Colonic mucosa (tissue), 4 donors: Measurements from ENCODE around the gene ACSS3. TPM values are rescaled to one million over a fixed set of nuclear protein-coding genes. Genes with fewer than 3 reads are reported as not detected.

Experiments used
- DNase-seq: peaks from one replicate; pipeline ENCODE4 v3.0.0-alpha.2; 2020
- H3K27ac ChIP-seq: fragments of 200-600 bp; one replicate; pipeline ENCODE4 v1.8.0; 2021
- H3K27me3 ChIP-seq: fragments of 200-600 bp; one replicate; pipeline ENCODE4 v1.8.0; 2021
- H3K36me3 ChIP-seq: fragments of 200-600 bp; one replicate; pipeline ENCODE4 v1.8.0; 2021
- H3K4me1 ChIP-seq: fragments of 200-600 bp; one replicate; pipeline ENCODE4 v1.8.0; 2021; ENCODE audit warnings: mild to moderate bottlenecking
- H3K4me3 ChIP-seq: fragments of 200-600 bp; one replicate; pipeline ENCODE4 v1.8.0; 2021
- H3K9ac ChIP-seq, 2 donors: one replicate each; pipeline ENCODE4 v1.7.0; 2013; ENCODE audit warnings: control low read depth in 2 of 2, low read depth in 2 of 2, low read length in 2 of 2
- H3K9me3 ChIP-seq: fragments of 200-600 bp; one replicate; pipeline ENCODE4 v1.8.0; 2021
- intact Hi-C: fragments of 100-400 bp; cut with DNase I; formaldehyde crosslinking; loops from one replicate; pipeline ENCODE4 v1.14.1; 2022
- total RNA-seq, 2 donors: library from RNA; stranded (reverse); fragmentation: NEBNext Ultra II Directional in 1 of 2; extraction: Animal tissue kit (Norgen Biotek cat#: 25700) in 1 of 2; gene quantifications; one replicate each; pipeline ENCODE4 v1.2.1, GENCODE V29; 2021
- TF ChIP-seq, protein P1 (sequence below): fragments of 200-600 bp; IDR thresholded peaks from one replicate; pipeline ENCODE4 v1.8.0; 2022; ENCODE audit warnings: antibody characterized with exemption, mild to moderate bottlenecking
- donor health status: healthy.
- donor health status: DM: no; HTN: no; CAD: no.
- donor health status: DM: no; HTN: no; CAD: no.

Gene ACSS3
- total RNA-seq, 2 donors from 2014 or later, result 0.77 to 1.6 TPM

DNA sequence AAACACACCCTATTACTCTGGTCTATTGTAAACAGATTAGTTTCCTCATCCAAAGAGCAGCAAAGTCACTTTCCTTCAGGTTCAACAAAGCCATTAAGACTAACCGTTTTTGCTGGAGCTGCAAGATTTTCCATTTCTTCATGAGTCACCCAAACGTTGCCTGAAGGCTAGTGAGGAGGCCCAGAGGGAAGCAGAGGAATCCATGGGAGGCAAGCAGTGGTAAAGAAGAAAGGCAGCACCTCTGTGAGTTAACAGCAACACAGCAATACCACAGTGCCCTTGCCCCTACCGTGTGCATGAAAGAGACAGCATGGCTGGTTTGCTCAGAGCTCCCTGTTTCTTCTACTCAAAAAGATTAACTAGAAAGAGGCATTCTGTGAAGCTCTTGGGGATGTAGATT is 206.3 kb downstream of the ACSS3 start:
- Histone ChIP-seq H3K36me3 (no peaks in the 10 kb centered on the region), H3K27ac (no peak overlapping the region), H3K4me1 (no peaks in the 10 kb centered on the region), H3K9me3 (no peaks in the 10 kb centered on the region), H3K4me3 (no peak overlapping the region), H3K9ac (no peak overlapping the region), H3K27me3 (no peaks in the 10 kb centered on the region)
- TF ChIP-seq, protein P1, sequence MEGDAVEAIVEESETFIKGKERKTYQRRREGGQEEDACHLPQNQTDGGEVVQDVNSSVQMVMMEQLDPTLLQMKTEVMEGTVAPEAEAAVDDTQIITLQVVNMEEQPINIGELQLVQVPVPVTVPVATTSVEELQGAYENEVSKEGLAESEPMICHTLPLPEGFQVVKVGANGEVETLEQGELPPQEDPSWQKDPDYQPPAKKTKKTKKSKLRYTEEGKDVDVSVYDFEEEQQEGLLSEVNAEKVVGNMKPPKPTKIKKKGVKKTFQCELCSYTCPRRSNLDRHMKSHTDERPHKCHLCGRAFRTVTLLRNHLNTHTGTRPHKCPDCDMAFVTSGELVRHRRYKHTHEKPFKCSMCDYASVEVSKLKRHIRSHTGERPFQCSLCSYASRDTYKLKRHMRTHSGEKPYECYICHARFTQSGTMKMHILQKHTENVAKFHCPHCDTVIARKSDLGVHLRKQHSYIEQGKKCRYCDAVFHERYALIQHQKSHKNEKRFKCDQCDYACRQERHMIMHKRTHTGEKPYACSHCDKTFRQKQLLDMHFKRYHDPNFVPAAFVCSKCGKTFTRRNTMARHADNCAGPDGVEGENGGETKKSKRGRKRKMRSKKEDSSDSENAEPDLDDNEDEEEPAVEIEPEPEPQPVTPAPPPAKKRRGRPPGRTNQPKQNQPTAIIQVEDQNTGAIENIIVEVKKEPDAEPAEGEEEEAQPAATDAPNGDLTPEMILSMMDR, result no peak
- DNase-seq, result no peak
- intact Hi-C loops, result no loop called here

DNA sequence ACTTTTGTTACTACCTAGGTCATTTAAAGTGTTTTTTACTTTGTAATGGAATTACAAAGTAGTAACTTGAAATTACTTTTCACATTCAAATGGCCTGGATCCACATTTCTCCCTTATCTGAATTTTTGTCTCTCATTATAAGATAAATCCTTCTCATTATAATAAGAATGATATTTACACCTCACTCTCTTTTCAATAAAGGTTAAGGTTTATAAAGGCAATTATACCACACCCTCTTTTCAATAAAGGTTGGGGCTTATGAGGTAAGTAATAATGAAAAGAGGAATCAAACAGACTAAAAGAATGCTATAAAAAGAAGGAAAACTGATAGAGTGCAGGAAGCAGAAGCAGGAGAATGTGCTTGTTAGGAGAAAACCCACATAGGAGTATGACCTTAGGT is 210.8 kb downstream of the ACSS3 start:
- no peak overlapping the region for H3K9ac ChIP-seq
- intact Hi-C loops, result no loop called here
- TF ChIP-seq, protein P1, result no peak
- no peaks in the 10 kb centered on the region for H3K9me3 ChIP-seq
- no peaks in the 10 kb centered on the region for H3K36me3 ChIP-seq
- no peak for DNase-seq
- no peaks in the 10 kb centered on the region for H3K4me1 ChIP-seq
- no peaks in the 10 kb centered on the region for H3K27me3 ChIP-seq
- no peak overlapping the region for H3K27ac ChIP-seq
- H3K4me3 ChIP-seq, result no peak overlapping the region

DNA sequence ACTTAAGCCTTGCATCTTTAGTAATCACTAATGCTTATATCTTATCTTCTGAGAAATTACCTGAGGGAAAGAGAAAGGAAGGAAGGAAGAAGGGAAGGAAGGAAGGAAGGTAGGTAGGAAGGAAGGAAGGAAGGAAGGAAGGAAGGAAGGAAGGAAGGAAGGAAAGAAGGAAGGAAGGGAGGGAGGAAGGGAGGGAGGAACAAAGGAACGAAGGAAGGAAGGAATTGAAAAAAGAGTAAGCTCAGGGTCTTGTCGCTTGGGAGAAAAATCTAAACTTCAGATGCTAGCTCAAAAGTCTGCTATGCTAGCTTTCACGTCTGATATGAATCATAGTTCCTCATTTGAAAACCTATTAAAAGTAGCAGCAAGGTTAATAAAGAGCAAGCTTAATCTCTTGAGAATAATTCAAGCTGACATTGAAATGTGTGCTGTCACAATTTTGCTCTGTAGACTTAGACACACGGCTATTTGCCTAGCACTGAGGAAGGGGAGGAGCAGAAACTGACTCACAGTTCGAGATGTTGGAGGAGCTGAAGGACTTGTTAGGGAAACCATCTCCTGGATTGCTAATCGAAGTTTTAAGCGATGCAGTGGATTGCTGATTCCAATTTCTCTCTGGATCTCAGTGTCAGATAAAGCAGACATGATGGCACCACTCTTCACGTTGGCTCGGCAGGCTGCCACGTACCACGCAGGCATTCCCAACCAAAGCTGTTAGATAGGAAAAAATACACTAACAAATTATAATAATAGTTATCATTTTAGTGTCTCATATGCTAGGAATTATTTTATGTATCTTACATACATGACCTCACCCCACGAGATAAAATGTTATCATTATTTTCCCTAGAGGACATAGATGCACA is 216.7 kb downstream of the ACSS3 start:
- Histone ChIP-seq H3K4me1 (no peaks in the 10 kb centered on the region), H3K27ac (no peak overlapping the region), H3K4me3 (no peak overlapping the region), H3K36me3 (no peaks in the 10 kb centered on the region), H3K9me3 (no peaks in the 10 kb centered on the region), H3K27me3 (no peaks in the 10 kb centered on the region), H3K9ac (no peak overlapping the region)
- no peak for DNase-seq
- TF ChIP-seq, protein P1, result no peak
- intact Hi-C loops, result no loop called here

DNA sequence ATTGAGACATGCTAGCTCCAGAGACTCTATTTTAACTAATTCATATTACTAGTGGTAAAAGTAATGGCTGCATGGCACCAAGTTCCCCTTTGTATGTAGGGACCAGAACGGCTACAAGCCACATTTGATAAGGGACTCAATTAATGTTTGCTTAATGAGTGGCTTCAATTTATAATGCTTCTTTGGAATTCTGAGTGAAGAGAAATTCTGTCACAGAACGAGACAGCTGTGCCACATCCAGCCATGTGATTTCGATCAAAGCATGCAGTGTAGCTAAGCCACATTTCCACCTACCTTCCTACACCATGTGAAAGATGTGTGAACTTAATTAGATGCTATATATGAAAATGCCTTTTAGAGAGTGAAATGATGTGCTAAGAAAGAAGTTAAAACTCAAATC is 217.4 kb downstream of the ACSS3 start:
- no peaks in the 10 kb centered on the region for H3K27me3 ChIP-seq
- no peak overlapping the region for H3K9ac ChIP-seq
- H3K27ac ChIP-seq, result no peak overlapping the region
- no peak overlapping the region for H3K4me3 ChIP-seq
- no peak for DNase-seq
- intact Hi-C loops, result no loop called here
- no peaks in the 10 kb centered on the region for H3K9me3 ChIP-seq
- TF ChIP-seq, protein P1, result no peak
- no peaks in the 10 kb centered on the region for H3K4me1 ChIP-seq
- H3K36me3 ChIP-seq, result no peaks in the 10 kb centered on the region

DNA sequence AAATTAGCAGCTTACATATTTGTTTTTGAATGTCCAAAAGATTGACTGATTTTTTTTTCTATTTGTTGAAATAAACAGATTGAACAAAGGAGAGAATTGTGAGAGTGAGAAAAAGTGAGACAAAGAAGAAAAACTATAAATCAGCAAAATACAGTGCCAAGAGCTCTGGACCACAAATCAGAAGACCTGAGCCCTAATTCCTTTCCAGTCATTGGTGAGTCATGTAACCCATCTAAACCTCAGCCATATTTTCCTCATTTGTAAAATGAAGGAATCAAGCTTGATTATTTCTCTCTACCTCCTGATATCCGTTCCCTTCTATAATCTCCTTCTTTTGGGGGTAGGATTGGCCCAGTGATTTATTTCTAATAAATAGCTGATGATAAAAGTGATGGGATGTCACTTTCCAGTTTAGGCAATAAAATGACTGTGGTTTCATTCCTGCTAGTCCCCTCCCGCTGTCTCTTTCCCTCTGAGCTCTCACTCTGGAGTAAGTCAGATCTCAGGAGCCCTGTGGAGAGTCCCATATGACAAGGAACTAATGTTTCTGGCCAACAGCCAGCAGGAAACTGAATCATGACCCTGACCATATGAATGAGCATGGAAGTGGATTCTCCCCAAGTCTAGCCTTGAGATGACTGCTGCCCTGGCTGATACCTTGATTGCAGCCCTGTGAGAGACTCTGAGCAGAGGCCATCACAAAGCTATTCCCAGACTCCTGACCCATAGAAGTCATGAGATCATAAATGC is 218.9 kb downstream of the ACSS3 start:
- Histone ChIP-seq H3K9me3 (no peaks in the 10 kb centered on the region), H3K9ac (no peak overlapping the region), H3K4me1 (no peaks in the 10 kb centered on the region), H3K27ac (no peak overlapping the region), H3K36me3 (no peaks in the 10 kb centered on the region), H3K27me3 (no peaks in the 10 kb centered on the region), H3K4me3 (no peak overlapping the region)
- TF ChIP-seq, protein P1, result no peak
- DNase-seq, result no peak
- intact Hi-C loops, result no loop called here
